Muscle of arm (tissue), 12 donors: Measurements from ENCODE around the gene MAST3. TPM values are rescaled to one million over a fixed set of nuclear protein-coding genes. Genes with fewer than 3 reads are reported as not detected.

ENCODE experiments used
- DNase-seq: peaks from one replicate; pipeline ENCODE4 v3.0.0-alpha.2; 2013
- polyA plus RNA-seq, 12 donors: library from polyadenylated mRNA; unstranded; fragments of 120-200 nt; gene quantifications; one replicate each; pipeline ENCODE4 v1.2.1, GENCODE V29; 2013; ENCODE audit not compliant: insufficient read length in 12 of 12

The MAST3 gene
- polyA plus RNA-seq, 12 donors: 4.4 to 70.6 (median 8.8) TPM

DNA sequence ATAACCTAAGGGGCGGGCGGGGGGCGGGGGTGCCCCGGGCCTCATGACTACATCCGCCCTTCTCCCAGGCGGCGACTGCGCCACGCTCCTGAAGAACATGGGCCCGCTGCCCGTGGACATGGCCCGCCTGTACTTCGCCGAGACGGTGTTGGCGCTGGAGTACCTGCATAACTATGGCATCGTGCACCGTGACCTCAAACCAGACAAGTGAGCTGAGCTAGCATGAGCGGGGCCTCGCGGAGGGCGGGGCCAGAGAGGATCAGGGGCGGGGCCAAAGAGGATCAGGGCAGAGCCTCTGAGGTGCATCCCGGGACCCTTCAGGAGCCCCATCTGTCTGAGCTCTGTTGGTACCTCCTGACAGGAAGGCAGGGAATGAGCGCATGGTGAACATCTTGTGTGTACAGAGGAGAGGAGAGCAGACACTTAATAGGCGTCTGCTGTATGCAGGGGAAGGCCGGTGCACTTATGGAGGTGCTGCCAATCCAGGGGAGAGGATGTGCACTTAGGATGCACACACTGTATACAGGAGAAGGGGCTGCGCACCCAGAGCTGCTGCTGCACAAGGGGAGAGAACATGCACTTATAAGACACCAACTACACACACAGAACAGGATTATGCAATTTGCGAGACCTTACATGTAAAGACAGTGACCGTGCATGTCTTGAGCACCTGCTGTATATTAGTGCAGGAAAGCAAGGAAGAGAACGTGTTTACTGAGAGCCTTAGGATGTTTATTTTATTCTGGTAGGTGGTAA, 34.4 kb downstream of the MAST3 start:
- no peak for DNase-seq

DNA sequence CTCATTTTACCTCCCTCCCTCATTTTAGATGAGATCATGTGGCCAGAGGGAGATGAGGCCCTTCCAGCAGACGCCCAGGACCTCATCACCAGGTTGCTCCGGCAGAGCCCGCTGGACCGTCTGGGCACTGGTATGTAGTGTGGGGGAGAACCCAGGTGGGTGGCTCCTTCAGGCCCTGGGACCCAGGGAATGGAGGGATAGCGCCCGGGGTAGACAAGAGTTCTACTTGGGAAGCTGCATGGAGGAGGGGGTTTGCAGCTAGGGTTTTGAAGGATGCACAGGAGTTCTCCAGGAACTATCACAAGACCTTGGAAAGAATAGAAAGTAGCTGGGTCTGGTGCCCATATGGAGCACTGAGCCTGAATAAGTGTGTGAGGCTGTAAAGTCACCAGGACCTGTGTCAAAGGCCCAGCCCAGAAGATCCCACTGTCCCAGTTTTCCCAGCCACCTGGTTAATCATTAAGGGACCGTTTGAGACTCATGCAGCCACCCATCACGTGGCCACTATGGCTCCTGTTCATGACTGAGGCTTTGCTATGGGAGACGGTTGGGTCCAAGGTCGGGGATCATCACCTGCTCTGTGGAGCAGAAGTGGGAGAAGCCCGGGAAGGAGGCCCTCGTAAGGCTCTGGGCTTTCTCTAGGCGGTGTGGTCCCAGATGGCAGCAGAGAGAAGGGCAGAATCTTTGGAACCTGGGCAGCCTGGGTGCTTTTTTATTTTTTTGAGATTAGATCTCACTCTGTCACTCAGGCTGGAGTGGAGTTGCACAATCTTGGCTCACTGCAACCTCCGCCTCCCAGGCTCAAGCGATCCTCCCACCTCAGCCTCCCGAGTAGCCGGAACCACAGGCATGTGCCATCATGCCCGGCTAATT, 38.4 kb downstream of the MAST3 start:
- no peak for DNase-seq

DNA sequence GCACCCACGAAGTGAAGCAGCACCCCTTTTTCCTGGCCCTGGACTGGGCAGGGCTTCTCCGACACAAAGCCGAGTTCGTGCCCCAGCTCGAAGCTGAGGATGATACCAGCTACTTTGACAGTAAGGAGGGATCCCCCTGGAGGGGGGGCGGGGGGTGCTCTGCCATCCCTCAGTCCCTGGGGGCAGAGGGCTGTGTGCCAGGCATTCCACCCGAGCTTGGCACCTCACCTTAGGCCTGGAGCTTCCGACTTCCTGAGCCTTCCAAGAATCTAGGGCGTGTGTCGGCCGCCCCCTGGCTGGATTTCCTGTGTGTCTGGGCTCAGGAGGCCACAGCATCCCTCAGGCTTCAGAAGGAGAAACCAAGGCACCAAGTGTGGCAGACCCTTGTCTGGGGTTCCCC, 39.7 kb downstream of the MAST3 start:
- DNase-seq: no peak

DNA sequence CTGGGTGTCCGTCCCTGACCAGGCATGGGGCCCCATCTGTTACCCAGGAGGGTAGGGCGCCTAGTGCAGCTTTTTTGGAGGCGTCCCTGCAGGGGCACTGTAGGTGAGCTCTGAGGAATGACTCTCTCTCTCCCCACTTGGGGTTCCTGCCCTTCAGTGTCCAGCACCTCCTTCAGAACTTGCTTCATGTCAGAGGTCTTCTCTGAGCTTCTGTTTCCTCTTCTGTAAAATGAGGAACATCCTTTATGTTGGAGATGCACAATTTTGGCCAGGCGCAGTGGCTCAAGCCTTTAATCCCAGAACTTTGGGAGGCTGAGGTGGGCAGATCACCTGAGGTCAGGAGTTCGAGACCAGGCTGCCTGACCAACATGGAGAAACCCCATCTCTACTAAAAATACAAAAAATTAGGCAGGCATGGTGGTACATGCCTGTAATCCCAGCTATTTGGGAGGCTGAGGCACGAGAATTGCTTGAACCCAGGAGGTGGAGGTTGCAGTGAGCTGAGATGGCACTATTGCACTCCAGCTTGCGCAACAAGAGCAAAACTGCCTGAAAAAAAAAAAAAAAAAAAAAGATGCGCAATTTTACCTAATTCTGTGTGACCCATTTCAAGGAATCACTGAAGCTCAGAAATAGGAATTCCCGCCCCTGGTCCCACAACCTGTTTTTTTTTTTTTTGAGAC, 40.2 kb downstream of the MAST3 start:
- DNase-seq: no peak

DNA sequence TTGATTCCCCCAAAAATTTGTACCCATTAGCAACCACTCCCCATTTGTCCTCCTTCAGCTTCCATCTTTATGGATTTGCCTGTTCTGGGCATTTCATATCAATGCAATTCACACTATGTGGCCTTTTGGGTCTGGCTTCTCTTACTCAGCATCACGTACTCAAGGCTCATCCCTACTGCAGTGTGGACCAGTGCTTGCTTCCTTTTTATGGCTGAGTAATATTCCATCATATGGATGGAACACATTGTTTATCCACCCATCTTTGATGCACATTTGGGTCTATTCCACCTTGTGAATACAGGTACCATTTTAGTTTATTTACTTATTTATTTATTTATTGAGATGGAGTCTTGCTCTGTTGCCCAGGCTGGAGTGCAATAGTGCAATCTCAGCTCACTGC, 42.9 kb downstream of the MAST3 start:
- DNase-seq: no peak

DNA sequence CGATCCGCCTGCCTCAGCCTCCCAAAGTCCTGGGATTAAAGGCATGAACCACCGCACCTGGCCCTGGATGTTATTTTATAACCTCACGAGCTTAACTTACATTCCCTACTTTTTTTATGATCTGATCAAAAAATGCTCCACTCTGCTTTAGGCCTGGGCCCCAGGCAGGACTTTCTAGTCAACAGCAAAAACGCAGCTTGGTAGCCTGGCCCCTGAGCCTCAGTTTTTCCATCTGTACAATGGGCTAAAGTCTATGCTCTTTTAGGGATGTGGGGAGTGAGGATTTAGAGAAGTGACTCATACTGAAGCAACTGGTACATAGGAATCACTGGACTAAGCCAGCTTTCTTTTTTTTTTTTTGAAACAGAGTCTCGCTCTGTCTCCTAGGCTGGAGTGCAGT, 43.5 kb downstream of the MAST3 start:
- no peak for DNase-seq

DNA sequence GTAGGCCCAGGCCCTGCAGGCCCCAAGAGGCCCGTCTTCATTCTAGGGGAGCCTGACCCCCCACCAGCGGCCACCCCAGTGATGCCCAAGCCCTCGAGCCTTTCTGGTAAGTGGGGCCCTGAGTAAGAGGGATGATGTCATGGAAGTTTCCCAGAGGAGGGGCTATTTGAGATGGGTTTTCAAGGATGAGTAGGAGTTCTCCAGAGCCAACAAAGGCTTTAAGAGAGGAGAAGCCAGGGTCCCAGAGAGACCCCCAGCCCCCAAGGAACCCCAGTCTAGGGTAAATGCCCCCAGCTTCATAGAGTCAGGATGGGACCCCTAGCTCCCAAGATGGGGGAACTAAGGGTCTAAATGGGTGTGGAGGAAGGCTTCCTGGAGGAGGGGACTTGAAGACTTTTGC, 46.3 kb downstream of the MAST3 start:
- no peak for DNase-seq

DNA sequence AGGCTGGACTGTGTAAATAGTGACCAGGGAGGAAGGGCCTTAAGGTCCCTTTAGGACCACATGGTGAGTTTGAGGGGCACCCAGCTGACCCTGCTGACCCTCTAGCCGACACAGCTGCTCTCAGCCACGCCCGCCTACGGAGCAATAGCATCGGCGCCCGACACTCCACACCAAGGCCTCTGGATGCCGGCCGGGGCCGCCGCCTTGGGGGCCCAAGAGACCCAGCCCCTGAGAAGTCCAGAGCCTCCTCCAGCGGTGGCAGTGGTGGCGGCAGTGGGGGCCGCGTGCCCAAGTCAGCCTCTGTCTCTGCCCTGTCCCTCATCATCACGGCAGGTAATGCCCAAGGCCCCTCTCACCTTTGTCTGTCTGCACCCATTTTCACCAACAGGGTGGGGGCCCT, 46.8 kb downstream of the MAST3 start:
- DNase-seq: no peak

DNA sequence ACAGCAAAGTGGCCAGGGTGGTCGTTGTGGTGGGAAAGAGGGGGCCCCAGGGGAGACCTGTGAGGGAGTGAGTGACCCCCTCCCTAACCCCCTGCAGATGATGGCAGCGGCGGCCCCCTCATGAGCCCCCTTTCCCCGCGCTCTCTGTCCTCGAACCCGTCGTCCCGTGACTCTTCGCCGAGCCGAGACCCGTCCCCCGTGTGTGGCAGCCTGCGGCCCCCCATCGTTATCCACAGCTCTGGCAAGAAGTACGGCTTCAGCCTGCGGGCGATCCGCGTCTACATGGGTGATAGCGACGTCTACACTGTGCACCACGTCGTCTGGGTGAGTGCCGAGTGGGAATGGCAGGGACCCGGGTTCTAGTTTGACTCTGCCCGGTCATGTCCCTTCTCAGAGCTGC, 47.3 kb downstream of the MAST3 start:
- no peak for DNase-seq

DNA sequence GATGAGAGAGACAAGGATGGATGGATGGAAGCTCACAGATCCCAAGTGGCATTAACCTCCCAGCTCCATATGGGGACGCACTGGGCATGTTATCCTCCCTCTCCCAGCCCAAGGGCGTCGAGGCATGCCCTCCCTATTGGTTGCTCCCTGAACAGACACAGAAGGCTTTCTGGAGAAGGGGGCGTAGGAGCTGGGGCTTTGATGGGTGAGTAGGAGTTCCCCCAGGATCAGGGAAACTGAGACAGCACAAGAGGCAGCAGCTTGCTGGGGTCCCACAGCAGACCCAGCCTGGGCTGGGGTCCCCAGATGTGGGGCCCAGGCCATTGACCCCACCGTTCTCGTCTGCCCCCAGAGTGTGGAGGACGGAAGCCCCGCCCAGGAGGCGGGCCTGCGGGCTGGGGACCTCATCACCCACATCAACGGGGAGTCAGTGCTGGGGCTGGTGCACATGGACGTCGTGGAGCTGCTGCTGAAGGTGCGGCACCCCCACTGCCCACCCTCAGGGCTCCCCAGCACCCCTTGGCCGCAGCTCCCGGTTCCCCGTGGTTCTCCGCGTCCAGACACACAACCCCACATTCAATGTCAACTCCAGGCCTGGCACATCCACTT, 47.9 kb downstream of the MAST3 start:
- DNase-seq: no peak

DNA sequence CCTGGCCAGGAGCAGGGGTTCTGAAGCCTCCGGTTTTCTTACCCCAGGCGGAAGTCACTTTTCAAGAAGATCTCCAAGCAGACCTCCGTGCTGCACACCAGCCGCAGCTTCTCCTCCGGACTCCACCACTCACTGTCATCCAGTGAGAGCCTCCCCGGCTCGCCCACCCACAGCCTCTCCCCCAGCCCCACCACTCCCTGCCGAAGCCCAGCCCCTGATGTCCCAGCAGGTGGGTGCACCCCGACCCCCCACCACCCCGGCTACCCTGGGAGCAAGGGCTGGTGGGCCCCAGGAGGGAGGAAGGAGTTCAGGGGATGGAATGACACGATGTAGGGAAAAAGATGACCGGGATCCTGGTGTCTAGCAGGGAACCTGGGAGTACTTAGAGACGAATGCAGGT, 49.8 kb downstream of the MAST3 start:
- no peak for DNase-seq

DNA sequence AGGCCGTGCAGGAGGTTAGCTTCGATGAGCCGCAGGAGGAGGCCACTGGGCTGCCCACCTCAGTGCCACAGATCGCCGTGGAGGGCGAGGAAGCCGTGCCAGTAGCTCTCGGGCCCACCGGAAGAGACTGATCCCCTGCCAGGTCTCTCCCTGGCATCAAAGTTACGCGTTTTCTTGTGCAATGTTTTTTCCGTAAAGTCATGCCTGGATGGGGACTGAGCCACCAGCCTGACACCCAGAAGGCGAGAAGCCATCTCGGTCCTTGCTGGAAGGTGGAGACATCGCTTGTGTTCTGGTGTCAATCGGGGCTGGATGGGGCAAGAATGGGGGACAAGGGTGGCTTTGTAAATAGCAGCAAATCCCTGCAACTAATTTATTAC, 52.0 kb downstream of the MAST3 start:
- no peak for DNase-seq

DNA sequence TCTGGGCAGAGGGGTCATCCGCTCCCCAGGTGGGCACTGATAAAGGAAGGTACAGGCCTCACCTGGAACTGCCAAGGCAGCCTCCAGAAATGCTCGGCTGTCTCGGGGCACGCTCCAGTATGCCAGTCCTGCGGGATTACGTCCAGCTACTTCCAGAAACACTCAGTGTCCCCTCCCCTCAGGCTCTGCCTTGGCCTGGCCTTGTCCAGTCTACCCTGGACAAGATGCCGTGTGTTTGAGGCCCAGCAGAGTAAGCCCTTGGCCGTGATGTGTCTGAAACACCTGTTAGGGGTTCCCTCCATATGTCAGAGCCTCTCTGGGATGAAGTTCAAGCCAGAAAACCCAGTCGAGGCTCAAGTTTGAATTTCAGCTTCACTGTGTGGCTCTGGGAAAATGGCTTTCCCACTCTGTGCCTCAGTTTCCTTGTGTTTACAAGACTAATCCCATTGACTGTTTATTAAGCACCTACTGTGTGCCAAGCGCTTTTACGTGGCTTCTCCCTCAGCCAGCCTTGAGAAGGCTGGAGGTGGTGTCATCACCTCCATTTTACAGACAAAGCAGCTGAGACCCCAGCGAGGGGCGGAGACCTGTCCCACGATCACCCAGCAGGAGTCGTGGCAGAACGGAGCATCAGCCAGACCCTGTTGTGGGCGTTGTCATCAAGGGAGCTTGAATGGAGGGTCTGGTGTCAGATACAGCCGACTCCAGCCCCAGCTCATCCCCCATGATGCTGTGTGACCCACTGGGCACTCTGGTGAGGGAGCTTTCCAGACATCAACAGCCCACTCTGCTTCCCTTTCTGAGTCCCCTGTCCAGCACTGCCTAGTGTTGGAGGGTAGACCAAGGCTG, 53.4 kb downstream of the MAST3 start:
- DNase-seq: no peak

DNA sequence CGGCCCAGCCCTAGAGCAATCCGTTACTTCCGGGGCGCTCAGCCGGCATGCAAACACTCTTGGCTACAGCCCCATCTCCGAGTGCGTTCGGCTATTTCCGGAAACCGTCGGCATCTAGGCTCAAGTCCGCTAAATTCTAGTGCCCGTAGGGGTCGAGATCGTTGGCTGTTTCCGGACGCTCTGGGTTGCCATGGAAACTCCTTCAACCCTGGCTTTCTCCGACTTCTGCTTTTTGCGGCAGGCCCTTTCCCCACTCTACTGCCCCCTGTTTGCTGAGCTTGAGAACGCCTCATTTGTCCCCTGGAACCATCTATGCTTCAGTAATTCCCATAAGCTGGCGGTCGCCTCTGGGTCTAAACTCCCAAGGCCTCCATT, 54.9 kb downstream of the MAST3 start:
- peak; percentile 98 for DNase-seq

DNA sequence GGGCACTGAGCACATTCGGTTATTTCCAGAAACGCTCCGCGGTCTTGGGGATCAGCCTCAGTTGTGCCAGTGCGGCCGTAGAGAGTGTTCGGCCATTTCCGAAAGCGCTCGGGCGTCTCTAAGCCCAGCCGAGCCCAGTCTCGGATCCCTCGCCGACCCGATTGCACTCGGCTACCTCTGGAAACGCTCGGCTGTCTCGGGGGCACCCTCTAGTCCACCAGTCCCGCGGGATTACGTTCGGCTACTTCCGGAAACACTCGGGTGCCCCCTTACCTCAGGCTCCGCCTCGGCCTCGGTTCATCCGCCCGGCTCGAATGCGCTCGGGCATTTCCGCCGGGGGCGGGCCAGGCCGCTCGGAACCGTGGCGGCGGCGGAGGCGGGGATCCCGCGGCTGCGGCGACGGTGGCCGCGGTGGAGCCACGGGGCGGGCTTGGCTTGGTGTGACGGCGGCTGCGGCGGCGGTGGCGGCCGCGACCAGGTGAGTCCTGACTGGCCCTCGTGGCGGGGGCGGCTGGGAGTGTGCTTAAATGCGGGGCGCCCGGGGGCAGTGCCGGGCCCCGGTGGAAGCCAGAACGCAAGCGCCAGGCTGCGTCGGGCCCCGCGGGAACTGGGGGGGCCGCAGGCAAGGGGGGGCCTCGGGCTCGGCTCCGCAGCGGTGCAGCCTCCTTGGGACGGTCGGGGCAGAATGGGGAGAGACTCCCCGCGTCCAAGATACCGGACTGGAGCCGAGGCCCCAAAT, 55.4 kb downstream of the MAST3 start, which contains the start of gene PIK3R2:
Gene PIK3R2 (plus strand): TSS at position 347 of the 739 bp plus-strand sequence. CDS start 2,717 bp downstream, outside the sequence.
- DNase-seq: peak; percentile 99

DNA sequence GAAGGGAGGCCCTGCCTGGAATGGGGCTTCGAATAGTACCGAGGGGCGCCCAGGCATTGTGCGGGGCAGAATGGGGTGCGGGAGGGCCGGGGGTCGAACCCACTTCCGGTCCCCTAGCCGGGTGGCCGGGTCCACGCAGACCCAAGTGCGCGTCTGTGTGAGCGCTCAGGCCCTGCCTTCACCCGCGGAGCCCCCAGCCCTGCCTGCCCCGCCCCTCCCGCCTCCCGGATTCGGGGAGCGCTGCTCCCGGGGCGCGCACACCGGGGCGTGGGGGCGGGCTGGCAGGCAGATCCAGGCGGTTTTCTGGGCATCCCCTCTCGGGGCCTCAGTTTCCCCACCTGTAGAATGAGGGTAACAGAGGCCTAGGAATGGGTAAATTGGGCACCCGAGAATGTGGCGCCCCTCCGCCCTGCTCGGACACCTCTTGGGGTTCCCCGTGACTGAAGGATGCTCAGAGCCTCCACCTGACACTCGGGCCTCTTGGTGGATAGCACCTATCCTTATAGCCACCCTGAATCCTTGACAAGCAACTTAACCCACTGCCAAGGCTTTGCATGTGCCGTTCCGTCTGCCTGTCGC, 56.1 kb downstream of the MAST3 start:
- DNase-seq: no peak

DNA sequence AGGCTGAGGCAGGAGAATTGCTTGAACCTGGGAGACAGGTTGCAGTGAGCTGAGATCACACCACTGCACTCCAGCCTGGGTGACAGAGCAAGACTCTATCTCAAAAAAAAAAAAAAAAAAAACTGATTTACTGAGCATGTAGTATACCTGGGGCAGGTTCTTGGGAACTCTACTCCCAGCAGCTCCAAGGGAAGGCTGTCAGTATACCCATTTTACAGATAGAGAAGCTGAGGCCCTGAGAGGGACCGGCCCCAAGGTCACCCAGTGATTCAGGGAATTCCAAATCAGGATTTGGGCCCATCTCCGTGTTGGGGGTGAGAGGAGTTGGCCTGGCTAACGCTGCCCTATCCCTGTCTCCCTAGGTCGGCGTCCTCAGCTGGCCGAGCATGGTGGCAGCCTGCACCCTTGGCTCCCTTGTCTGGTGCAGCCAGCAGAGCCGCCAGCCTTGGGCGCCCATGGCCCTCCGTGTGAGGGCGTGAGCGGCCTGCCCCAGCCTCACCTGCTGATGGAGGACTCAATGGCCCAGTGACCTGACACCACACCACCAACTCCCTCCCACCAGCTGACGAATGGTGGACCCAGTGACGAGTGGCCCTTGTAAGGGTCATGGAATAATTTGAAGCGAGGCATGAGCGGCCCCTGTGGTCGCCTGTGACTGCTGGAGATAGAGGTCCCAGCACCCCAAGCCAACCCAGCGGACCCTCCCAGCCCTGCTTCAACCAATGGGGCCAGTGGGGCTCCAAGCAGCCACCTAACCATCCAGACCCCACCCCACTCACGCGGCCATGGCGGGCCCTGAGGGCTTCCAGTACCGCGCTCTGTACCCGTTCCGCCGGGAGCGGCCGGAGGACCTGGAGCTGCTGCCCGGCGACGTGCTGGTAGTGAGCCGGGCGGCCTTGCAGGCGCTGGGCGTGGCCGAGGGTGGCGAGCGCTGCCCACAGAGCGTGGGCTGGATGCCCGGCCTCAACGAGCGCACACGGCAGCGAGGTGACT, 57.8 kb downstream of the MAST3 start:
- DNase-seq: no peak

DNA sequence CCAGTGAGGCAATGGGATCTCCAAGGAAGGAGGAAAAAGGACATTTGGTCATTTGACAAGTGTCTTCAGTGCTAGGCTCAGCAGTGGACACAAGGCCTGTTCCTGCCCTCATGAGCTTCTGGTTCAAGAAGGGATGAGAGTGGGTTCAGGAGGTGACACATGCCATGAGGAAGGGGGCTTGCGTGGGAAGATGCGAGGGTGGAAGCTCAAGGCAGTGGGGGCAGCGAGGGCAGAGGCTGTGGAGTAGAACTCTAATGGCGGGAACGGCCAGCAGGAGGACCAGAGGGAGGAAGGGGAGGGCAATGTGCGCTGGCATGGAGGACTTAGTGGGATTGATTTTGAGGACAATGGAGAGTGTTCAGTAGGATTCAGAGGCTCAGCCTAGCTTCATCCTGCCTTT, 58.7 kb downstream of the MAST3 start:
- no peak for DNase-seq
